AG20443 (cell line): ENCODE measurements around the gene UBE2V1.
"Not testable (repeated sequence)": the region's sequence is repeated elsewhere in the genome, so short reads cannot be mapped to it uniquely, and the experiment has no call there.

Source experiments
- DNase-seq: peaks from one replicate; pipeline ENCODE4 v3.0.0; 2012; ENCODE audit warnings: low spot score, mixed read lengths

The UBE2V1 gene

GRCh38 chr20:50115041-50115512, 2.1 kb upstream of the UBE2V1 start:
- DNase-seq, result no peak

GRCh38 chr20:50113420-50114224, 672 bp upstream of the UBE2V1 start:
- DNase-seq, result no peak

GRCh38 chr20:50111829-50112495, 988 bp downstream of the UBE2V1 start:
- DNase-seq, result no peak

- peak; percentile 70 for DNase-seq
Observed at GRCh38 chr20:50111120-50111828, 1.7 kb downstream of the UBE2V1 start.

GRCh38 chr20:50110141-50111047, 2.6 kb downstream of the UBE2V1 start:
- DNase-seq, result no peak

- no peak for DNase-seq
Observed at GRCh38 chr20:50108556-50109235, 4.3 kb downstream of the UBE2V1 start.

- no peak for DNase-seq
Observed at GRCh38 chr20:50107796-50108331, 5.1 kb downstream of the UBE2V1 start.

GRCh38 chr20:50107086-50107660, 5.8 kb downstream of the UBE2V1 start:
- DNase-seq, result no peak

- not testable (repeated sequence) for DNase-seq
Observed at GRCh38 chr20:50106669-50107068, 6.3 kb downstream of the UBE2V1 start.

- DNase-seq, result peak; percentile 68
Observed at GRCh38 chr20:50103464-50104107, 9.4 kb downstream of the UBE2V1 start.

- not testable (repeated sequence) for DNase-seq
Observed at GRCh38 chr20:50102551-50102950, 10.4 kb downstream of the UBE2V1 start.

GRCh38 chr20:50101887-50102286, 11.1 kb downstream of the UBE2V1 start:
- DNase-seq, result no peak

GRCh38 chr20:50101281-50101680, 11.7 kb downstream of the UBE2V1 start:
- DNase-seq, result no peak

GRCh38 chr20:50100552-50100951, 12.4 kb downstream of the UBE2V1 start:
- no peak for DNase-seq

- no peak for DNase-seq
Observed at GRCh38 chr20:50099565-50099991, 13.4 kb downstream of the UBE2V1 start.

GRCh38 chr20:50099113-50099512, 13.8 kb downstream of the UBE2V1 start:
- no peak for DNase-seq

GRCh38 chr20:50098259-50098658, 14.7 kb downstream of the UBE2V1 start:
- DNase-seq, result no peak

- no peak for DNase-seq
Observed at GRCh38 chr20:50097843-50098242, 15.1 kb downstream of the UBE2V1 start.

GRCh38 chr20:50096237-50096636, 16.7 kb downstream of the UBE2V1 start:
- no peak for DNase-seq
